Endothelial cell of umbilical vein (primary cell): ENCODE results near the gene C1RL.

ENCODE experiments used
- CTCF ChIP-seq, 2 donors: IDR thresholded peaks; 1 replicate in 1 of 2; 2 replicates in 1 of 2; pipeline ENCODE4 v1.5.1; 2011; ENCODE audit warnings: low read length in 2 of 2, mild to moderate bottlenecking in 2 of 2, moderate library complexity in 2 of 2, control low read depth in 1 of 2, inconsistent platforms in 1 of 2, low read depth in 1 of 2; ENCODE audit not compliant: insufficient read depth in 1 of 2; ENCODE audit errors: extremely low read depth in 1 of 2
- EZH2 ChIP-seq: IDR thresholded peaks from 2 replicates; pipeline ENCODE4 v1.6.1; 2012; ENCODE audit warnings: borderline replicate concordance, low read depth, mild to moderate bottlenecking, moderate library complexity, low read length, inconsistent platforms; ENCODE audit not compliant: severe bottlenecking
- GATA2 ChIP-seq: IDR thresholded peaks from 2 replicates; pipeline ENCODE4 v1.7.0; 2011; ENCODE audit warnings: low read depth, mild to moderate bottlenecking, moderate library complexity, mixed read lengths, low read length; ENCODE audit not compliant: insufficient read length, insufficient read depth
- MAX ChIP-seq: IDR thresholded peaks from 2 replicates; pipeline ENCODE4 v1.6.1; 2011; ENCODE audit not compliant: insufficient read depth, insufficient read length
- POLR2A ChIP-seq: IDR thresholded peaks from 2 replicates; pipeline ENCODE4 v1.6.1; 2012; ENCODE audit warnings: low read depth, mild to moderate bottlenecking, control low read depth, low read length
- POLR2AphosphoS5 ChIP-seq: IDR thresholded peaks from 2 replicates; pipeline ENCODE4 v1.6.1; 2012; ENCODE audit warnings: low read depth, mild to moderate bottlenecking, control low read depth, low read length, moderate library complexity; ENCODE audit not compliant: insufficient read depth

GRCh38 chr12:7092986-7093460, 16.0 kb downstream of the C1RL start:
- TF ChIP-seq MAX = no peak
- TF ChIP-seq POLR2AphosphoS5 = no peak
- no peak for TF ChIP-seq CTCF (IDR thresholded peaks at IDR 0.05; ENCODE audit: extremely low read depth in 1 of 2, insufficient read depth in 1 of 2, low read depth in 1 of 2, low read length in 2 of 2)
- TF ChIP-seq POLR2A = no peak
- no peak for TF ChIP-seq GATA2
- no peak for TF ChIP-seq EZH2
